AG08396 (cell line): ENCODE data around the gene EEF1A2.

Experiments
- DNase-seq: peaks from one replicate; pipeline ENCODE4 v3.0.0; 2012; ENCODE audit warnings: low spot score, mixed read lengths

The EEF1A2 gene

DNA sequence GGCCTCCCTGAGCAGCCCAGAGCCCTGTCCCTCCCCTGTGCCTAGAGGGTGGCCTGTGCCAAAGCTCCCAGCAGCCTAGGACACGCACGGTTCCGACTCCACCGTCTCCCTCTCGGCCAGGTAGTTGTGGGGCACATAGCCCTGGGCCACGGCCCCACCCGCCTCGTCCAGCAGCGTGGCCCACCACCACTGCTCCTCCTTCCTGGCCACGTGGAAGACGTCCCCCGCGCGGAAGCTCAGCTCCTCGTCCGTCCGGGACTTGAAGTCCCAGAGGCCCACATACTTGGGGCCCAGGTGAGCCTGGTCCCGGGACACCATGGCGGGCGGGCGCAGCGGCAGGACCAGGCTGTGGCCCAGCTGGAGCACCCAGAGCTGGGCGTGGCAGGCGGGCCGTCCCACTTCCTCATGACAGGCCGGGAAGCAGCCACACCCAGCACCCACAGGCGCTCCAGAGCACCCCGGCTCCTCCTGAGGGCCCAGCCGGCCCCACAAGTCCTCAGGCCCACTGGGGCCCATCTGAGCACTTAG lies 38.2 kb upstream of the EEF1A2 start, which contains the start of gene PTK6:
PTK6 (minus strand) TSS at position 380 of the 528 bp plus-strand sequence; CDS start at position 318, 62 bp downstream.
- no peak for DNase-seq

DNA sequence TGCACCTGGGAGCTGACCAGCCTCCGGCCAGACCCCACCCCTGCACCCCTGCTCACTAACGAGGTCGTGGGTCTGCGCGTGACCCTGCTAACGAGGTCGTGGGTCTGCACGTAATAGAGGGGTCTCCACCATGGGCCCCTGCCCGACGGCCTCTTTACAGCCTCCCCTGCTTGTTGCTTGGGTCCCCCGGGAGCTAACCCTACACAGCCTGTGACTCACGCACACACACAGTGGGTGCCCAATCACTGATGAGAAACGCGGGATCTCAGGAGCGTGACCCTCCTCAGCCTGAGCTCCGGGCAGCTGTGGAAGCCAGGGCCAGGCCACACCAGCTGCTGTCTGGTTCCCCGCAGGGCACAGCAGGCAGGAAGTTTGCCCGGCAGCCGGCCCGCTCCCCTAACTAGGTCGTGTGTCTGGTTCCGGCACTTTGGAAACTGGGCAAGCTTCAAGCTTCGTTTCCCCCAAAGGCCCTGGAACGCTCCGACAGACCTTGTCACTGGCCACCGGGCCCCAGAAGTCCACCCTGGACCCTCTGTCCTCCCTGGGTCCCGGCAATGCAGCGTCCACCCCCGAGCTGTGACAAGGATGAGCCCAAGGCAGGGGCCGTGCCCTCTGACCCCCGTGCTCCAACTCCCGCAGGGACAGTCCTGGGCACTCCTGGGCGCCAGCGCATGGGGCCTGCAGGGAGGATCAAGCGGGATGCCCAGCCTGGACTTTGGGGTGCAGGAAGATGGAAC lies 37.5 kb upstream of the EEF1A2 start:
- peak; percentile 75 for DNase-seq

DNA sequence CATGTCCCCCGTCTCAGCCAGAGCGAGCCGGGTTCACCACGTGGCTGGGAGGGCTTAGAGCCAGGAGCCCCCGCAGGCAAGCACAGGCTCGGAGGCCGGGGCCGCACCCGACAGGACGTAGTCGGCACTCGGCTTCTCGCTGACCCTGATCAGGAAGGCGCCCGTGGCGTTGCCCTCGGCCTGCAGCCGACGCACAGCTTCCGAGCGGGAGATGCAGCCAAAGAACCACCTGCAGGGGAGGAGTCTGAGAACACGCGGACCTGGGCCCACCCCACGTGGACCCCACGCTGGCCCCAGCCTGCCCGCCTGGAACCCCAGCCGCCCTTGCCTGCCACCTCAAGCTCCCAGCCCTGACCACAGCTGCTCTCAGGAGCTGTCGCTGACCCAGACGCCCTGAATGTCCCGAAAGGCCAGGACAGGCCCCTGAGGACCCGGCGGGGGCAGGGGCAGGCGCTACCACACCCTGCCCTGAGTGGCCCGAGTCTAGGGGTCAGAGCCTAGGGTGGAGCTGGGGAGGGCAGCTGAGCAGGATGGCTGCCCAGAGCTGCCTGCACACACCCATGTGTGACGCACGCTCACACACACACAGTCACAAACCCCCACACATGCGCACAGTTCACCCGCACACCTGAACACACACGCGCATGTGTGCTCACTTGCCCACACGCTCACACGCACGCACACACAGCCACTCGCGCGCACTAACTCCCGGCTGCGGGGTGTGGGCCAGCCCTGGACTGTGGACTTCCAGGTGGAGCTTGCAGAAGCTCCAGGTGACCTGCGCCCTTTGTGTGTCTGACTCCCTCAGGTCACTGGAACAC lies 36.2 kb upstream of the EEF1A2 start:
- no peak for DNase-seq

DNA sequence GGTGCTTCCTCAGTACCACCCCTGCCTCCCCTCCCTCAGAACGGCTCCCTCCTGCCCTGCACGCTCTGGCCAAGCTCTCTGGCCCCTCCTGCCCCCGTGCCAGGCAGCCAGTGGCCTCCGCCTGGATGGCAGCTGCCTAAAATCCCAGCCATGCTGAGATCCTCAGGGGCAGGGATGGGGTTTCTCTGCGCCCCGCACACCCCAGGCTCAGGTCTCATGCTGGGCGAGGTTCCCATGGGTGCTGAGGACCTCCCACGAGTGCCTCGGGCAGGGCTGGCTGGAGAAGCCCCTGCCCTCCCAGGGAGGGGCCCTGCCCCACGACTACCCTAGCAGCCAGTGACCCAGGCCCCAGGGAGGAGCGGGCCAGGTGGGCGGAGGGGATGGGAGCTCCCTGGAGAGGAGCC lies 35.5 kb upstream of the EEF1A2 start:
- no peak for DNase-seq

DNA sequence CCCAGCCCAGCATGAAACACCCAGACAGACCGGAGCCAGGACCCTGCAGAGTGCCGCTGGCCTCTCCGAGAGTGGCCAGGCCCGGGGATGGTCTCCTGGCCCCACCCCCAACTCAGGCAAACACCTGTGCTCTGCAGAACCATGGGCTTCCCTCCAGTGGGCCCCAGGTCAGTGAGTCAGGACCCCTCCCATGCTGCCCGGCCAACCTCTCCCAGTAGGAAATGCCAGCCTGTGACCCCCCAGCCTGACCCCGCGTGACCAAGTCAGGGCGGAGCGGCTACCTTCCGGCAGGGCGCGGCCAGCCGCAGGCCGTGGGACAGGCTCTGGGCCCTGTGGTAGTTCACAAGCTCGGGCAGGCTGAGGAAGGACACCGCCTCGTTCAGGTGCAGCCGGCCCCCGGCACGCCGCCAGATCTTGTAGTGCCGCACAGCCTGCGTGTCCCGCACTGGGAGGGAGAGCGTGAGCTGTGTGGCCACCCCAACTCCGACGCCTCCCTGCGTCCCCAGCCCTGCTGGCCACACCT lies 35.0 kb upstream of the EEF1A2 start:
- DNase-seq = no peak

DNA sequence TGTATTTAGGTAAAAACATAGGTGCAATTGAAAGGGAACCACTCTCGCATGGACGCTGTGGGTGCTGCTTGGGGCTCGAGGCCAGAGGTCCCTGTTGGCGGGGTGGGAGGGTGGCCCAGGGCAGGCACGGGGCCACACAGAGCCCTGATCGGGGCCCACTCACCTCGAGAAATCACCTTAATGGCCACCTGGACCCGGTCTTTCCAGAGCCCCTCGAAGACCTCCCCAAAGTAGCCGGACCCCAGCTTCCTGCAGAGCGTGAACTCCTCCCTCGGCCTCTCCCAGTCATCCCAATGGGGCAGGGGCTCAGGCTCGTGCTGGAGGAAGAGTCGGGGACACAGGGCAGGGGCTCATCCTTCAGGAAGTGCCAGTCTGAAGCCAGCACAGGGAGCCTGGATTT lies 34.5 kb upstream of the EEF1A2 start:
- no peak for DNase-seq

DNA sequence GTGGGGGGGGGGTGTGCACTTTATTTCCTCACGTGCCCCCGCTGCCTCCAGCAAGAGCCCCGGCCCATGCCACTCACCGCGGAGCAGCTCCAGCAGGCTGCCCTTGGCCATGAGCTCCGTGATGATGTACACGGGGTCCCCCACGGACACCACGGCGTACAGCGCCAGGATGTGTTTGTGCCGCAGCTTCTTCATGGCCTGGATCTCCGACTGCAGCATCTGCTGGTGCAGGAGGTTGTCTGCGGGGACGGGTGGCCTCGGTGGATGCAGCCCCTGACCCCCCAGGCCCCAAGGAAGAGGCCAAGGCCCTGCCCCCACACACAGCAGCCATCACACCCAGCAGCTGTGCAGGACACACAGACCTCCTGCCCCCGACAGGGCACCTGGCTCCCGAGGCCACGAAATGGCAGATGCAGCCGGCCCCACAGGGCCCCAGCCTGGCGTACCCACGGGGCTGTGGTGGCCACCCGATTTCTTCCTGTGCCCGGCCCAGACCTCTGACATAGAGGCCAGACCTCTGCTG lies 33.6 kb upstream of the EEF1A2 start:
- no peak for DNase-seq

DNA sequence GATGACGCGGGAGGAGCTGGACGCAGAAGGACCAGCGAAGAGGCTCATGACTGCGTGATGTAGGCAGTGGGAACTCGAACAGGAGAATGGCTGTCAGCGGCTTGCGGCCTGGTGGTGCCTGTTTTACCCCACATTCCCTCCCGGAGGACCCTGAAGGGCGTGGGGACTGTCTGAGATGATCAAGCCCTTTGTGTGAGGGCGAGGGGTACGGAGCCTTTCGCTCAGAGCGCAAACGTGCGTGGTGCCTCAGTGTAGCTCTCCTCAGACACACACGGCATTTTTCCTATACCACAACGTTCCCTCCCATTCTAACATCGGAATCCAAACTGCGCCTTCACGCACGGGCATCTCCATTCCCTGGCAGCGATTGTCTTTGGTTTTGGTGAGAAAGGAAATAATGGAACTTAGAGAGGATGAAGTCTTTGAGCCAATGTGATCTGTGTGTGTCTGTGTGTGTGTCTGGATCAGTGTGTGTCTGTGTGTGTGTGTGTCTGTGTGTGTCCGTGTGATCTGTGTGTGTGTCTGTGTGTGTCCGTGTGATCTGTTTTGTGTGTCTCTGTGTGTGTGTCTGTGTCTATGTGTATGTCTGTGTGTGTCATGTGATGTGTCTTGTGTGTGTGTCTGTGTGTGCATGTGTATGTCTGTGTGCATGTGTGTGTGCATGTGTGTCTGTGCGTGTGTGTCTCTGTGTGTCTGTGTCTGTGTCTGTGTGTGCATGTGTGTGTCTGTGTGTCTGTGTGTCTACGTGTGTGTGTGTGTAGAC lies 33.0 kb upstream of the EEF1A2 start:
- DNase-seq = no peak

DNA sequence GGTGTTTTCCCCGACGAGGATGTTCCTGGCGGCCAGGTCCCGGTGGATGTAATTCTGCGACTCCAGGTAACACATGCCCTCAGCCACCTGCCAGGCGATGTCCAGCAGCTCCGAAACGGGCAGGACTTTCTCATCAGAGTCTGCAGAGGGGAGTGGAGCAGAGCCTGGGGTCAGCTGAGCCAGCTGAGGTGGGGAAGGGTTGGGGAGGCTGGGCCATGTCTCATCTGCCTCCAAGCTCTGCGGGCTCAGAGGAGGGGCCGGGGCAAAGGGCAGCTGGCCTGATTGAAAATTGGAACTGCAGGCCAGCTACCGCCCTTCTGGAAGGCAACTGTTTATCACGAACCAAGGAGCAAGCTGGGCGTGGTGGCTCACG lies 31.9 kb upstream of the EEF1A2 start:
- no peak for DNase-seq

DNA sequence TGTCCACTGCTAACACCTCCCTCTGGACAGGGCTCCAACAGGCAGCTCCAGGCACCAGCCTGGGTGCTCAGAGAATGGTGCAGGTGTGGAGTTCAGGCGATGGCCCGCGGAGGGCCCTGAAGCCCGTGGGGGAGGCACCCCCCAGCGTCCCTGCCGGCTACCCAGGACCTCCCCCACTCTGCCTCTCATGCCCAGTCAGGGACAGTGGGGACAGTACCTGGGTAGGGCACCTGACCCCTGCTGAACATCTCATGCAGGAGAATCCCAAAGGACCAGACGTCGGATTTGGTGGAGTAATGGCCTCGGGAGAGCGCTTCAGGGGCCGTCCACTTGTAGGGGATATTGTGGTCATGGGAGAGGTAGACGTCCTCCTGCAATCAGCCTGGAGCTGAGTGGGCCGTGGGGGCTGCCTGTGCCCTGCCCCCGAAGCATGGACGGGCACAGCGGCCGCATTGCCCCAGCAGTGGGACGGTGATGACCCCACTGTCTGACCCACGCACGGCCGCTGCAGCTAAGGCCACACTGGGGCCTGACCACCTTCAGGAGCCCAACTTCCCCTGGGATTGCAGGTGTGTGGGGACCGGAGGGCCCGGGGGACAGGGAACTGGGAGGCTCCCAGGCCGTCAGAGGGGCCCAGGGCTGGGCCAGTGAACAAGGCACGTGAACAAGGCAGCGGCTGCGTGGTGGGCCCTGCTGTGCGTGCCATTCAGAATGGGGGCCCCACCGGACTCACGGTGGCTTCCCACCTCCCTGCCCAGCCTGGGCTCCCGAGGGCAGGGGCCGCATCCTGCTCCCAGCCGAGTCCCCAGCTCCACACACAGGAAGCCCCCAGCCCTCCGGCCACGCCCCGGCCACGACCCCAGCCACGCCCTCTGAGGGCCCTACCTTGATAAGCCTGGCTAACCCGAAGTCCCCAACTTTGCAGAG lies 31.2 kb upstream of the EEF1A2 start:
- DNase-seq = no peak

DNA sequence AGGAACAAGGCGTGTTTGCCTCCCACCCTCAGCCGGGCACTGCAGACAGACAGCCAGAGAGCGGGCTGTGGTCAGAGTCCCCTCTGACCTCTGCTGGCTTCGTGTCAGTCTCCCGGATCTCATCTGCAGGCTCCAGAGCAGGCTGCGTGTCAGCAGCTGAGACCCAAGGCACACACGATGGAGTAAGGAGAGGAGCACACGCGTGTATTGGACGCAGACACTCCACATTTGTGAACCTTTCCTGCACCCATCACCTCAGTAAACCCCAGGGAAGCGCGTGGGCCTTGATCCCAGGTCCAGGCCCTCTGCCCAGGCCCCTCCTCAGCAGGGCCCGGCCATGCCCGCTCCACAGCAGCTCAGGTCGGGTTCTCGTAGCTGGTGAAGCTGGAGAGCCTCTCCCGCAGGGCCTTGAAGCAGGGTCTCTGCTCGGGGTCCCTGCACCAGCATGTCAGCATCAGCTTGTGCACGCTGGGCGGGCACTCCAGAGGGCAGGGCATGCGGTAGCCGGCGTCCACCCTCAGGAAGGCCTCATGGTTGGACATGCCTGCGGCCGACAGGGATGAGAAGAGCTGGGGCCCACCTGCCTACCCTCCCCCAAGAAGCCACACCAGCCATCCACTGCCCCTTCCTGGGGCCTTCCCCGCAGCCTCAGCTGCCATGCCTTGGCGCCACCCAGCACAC lies 30.4 kb upstream of the EEF1A2 start:
- DNase-seq = no peak

DNA sequence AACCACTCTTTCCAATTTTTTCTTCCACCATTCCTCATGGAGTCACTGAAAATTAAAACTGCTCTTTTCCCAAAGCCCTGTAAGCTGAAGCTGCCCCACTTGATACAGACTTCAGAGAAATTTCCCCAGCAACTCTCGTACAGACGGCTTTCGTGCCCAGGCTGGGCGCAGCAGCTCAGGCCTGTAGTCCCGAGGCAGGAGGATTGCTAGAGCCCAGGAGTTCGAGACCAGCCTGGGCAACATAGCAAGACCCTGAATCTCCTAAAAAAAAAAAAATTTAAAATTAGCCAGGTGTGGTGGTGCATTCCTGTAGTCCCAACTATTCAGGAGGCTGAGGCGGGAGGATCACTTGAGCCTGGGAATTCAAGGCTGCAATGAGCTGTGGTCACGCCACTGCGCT lies 28.3 kb upstream of the EEF1A2 start:
- no peak for DNase-seq

DNA sequence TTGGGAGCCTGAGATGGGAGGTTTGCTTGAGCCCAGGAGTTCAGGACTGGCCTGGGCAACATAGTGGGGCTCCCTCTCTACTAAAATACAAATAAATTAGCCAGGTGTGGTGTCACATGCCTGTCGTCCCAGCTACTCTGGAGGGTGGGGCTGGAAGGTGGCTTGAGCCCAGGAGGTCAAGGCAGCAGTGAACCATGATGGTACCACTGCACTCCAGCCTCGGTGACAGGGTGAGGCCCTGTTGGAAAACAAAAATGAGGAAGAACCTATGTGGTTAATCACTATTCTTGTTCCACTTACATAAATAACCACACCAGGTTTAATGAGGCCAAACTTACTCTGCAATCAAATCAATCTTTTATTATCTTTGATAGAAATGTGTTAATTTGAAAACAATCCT lies 27.1 kb upstream of the EEF1A2 start:
- DNase-seq = no peak

DNA sequence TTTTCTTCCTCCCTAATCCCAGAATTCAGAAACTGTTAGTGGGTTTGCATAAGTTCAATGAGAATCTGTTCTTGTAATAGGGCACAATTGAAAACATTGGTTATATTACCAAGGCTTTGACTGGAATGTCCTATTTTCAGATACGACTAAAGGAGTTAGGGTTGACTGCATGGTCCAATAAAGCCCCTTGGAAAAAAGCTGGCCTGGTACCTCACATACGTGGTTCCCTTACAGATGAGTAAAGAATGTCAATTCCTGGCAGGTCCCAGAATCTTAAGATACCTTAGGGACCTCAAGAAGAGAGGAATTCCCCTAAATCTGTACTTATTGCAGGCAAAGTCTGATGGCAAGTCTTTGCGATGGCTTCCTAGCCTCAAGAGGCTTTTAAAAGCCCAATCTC lies 26.3 kb upstream of the EEF1A2 start:
- no peak for DNase-seq

DNA sequence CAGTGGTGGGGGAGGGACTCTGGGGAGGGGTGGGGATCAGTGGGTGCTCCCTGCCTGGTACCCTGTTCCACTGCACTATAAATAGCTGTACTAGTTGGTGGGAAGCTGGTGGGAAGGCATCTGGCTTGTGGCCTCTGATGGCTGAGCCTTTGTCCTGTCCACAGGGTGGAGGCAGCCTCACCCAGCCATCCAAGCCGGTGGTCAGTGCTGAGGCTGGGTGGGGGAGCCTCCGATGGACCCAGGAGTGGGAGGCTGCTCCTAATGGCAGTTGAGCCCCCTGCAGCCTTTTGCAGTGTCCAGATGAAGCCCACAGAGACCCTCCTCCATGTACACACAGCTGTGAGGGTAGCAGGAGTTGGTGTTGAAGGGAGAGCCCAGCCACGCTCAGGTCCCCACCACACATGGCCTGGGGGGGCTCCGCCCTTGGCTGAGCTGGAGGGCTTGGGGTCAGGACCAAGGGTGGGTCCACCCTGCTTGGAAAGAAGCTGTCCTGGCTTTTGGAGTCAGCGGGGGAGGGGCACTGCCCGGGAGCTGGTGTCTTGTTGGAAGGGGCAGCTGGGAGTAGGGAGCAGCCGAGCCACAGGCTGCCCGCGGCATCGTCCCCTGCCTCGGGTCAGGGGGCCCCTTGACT lies 24.2 kb upstream of the EEF1A2 start:
- no peak for DNase-seq

DNA sequence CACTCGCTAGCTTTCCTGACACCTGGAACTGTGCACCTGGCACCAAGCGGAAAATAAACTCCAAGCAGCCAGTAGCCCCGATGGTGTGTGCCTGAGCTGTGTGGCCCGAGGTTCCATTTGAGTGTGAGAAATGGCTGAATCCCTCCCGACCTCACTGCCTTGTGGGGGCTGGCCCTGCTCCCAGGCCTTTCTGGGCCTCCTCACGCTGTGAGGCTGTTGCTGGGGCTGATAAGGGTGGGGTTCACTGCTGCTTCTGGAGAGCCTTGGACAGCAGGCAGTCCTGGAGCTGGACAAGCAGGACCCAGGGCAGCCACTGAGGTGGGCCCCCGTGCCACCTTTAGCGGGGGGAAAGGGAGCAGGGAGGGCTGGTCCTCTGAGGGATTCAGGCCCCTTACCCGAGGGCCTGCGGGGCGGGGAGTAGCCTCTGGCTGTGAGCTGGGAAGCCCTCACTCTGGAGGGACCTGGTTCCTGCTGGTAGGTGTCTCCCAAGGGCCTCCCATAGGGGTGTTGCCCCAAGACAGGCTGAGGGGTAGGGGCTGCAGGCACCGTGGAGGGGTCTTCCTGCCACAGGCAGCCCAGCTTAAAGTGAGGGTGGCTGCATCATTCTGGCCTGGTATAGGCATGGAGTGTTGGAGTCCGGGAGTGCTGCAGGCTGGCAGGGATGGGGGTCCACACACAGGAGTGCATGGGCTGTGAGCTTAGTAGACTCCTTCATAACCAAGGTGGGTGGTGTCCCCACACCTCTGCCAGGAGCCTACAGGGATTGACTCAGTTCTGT lies 23.4 kb upstream of the EEF1A2 start:
- DNase-seq = no peak

DNA sequence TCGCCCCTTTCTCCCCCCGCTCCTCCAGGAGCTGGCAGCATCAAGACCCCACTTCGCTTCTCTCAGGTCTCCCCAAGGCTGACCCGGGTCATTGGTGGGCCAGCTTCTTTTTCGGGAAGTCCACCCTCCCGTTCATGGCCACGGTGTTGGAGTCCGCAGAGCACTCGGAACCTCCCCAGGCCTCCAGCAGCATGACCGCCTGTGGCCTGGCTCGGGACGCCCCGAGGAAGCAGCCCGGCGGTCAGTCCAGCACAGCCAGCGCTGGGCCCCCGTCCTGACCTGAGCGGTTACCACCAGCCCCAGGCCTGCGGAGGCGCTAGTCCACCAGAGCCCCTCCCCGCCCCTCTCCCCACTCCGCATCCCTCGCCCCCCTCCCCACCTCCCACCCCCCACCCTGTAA lies 22.7 kb upstream of the EEF1A2 start:
- DNase-seq = no peak

DNA sequence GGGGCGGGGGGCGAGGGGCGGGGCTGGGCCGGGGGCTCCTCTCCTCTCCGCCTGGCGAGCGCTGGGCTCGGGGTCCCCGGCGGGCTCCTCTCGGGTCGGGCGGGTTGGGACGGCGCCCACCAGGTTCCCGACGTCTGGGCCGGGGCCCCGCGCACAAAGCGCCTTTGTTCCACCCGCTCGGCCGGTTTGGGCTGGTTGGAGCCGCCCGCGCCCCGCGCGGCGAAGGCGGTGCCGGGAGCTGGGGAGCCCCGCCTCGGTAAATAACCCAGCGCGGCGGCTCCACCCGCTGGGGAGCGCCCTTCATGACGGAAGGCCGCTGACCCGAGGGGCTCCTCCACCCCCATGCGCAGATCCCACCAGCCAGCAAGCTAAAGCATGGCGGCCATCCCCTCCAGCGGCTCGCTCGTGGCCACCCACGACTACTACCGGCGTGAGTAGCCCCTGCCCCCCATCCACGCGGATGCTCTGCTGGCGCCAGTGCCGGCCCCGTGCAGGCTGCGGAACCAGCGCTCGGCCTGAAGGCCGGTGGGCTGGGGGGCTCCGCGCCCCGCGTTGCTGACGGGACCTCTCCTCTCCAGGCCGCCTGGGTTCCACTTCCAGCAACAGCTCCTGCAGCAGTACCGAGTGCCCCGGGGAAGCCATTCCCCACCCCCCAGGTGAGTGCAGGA lies 22.2 kb upstream of the EEF1A2 start:
- peak; percentile 91 for DNase-seq
